ENCODE results near the gene NDUFA3. TPM values are rescaled to one million over a fixed set of nuclear protein-coding genes. Genes with fewer than 3 reads are reported as not detected.

The NDUFA3 gene
- total and polyA plus RNA-seq, 10 of the 15 experiments (the other 5 are each of a cell fraction or from before 2014, with no cell fraction given): 40.0 to 335 (median 153) TPM

DNA sequence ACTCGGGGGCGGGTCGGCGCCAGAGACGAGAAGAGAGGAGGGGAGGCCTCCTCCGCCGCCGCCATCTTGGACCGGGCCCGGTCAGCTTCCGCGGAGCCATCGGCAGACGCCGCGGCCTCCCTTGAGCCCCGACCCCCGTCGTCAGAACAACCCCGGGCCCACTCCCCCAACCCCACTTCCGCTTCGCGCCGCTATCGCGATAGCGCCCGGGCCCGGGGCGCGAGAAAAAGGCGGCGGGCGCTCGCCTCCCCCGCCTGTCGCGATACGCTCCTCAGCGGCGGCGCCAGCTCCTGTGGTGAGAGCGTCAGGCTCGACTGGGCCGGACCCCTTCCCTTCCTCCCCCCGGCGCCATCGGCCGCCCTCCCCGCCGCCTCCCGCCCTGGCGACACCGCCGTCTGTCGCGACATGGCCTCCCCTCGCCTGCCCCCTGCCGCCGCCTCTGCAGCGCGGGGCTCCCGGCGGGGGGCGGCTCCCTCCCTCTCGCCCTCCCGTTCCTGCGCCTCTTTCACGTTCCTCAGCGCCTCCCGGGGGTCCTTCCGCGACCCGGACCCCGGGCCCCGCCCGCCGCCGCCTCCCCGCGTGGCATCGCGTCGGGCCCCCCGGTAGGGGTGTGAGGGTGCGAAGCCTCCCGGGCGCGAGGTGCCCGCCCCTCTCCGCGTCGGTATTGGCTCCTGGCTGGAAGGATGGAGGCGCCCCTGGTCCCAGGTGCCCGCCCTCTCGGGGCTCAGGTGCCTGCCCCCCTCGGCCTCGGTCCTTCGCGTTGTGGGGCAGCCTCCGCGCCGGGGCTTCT lies 35.2 kb downstream of the NDUFA3 start, which contains the start of gene CNOT3 (continued):
- TF ChIP-seq, protein P1, sequence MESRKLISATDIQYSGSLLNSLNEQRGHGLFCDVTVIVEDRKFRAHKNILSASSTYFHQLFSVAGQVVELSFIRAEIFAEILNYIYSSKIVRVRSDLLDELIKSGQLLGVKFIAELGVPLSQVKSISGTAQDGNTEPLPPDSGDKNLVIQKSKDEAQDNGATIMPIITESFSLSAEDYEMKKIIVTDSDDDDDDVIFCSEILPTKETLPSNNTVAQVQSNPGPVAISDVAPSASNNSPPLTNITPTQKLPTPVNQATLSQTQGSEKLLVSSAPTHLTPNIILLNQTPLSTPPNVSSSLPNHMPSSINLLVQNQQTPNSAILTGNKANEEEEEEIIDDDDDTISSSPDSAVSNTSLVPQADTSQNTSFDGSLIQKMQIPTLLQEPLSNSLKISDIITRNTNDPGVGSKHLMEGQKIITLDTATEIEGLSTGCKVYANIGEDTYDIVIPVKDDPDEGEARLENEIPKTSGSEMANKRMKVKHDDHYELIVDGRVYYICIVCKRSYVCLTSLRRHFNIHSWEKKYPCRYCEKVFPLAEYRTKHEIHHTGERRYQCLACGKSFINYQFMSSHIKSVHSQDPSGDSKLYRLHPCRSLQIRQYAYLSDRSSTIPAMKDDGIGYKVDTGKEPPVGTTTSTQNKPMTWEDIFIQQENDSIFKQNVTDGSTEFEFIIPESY (IDR thresholded peaks at IDR 0.05): no peak
- TF ChIP-seq SMAD1 (IDR thresholded peaks at IDR 0.05; ENCODE audit: low read depth, partially characterized antibody) (no peak), LARP7 (IDR thresholded peaks at IDR 0.05) (0 out of 2 replicates have a peak, but pooled peaks have one; percentile 56), EP300 (IDR thresholded peaks at IDR 0.05; ENCODE audit: borderline replicate concordance in 1 of 2, control insufficient read depth in 1 of 2, low read depth in 2 of 2, low read length in 2 of 2) (no peak), SP1 (IDR thresholded peaks at IDR 0.05; ENCODE audit: low read depth, low read length) (no peak), RFX5 (IDR thresholded peaks at IDR 0.05; ENCODE audit: low read depth, low read length) (no peak), MXI1 (IDR thresholded peaks at IDR 0.05; ENCODE audit: low read depth, low read length) (no peak), NR2F1 (conservative IDR thresholded peaks at IDR 0.05) (no peak; the same call in 1 of the 2 replicates), IRF4 (IDR thresholded peaks at IDR 0.05; ENCODE audit: low read depth, low read length) (no peak), CHD2 (IDR thresholded peaks at IDR 0.05; ENCODE audit: borderline replicate concordance, low read depth, low read length) (no peak), KAT2A (conservative IDR thresholded peaks at IDR 0.05; ENCODE audit: control insufficient read depth, low read depth, low read length) (no peak), SUZ12 (IDR thresholded peaks at IDR 0.05; ENCODE audit: unreplicated experiment) (no peak), ZNF384 (IDR thresholded peaks at IDR 0.05; ENCODE audit: borderline replicate concordance, low read depth, low read length) (no peak), NR2C2 (IDR thresholded peaks at IDR 0.05; ENCODE audit: borderline replicate concordance, control insufficient read depth, insufficient read length, low read depth) (no peak), ASH2L (IDR thresholded peaks at IDR 0.05; ENCODE audit: borderline replicate concordance, low read depth) (no peak; the same call in 1 of the 2 replicates), ZNF207 (IDR thresholded peaks at IDR 0.05; ENCODE audit: borderline replicate concordance) (no peak), NBN (IDR thresholded peaks at IDR 0.05) (peak; percentile 28; the same call in 1 of the 2 replicates), KDM1A (IDR thresholded peaks at IDR 0.05; ENCODE audit: borderline replicate concordance) (no peak), CHD4 (IDR thresholded peaks at IDR 0.05) (no peak), CREM (IDR thresholded peaks at IDR 0.05; ENCODE audit: low read depth) (no peak)
- TF ChIP-seq, protein P2, sequence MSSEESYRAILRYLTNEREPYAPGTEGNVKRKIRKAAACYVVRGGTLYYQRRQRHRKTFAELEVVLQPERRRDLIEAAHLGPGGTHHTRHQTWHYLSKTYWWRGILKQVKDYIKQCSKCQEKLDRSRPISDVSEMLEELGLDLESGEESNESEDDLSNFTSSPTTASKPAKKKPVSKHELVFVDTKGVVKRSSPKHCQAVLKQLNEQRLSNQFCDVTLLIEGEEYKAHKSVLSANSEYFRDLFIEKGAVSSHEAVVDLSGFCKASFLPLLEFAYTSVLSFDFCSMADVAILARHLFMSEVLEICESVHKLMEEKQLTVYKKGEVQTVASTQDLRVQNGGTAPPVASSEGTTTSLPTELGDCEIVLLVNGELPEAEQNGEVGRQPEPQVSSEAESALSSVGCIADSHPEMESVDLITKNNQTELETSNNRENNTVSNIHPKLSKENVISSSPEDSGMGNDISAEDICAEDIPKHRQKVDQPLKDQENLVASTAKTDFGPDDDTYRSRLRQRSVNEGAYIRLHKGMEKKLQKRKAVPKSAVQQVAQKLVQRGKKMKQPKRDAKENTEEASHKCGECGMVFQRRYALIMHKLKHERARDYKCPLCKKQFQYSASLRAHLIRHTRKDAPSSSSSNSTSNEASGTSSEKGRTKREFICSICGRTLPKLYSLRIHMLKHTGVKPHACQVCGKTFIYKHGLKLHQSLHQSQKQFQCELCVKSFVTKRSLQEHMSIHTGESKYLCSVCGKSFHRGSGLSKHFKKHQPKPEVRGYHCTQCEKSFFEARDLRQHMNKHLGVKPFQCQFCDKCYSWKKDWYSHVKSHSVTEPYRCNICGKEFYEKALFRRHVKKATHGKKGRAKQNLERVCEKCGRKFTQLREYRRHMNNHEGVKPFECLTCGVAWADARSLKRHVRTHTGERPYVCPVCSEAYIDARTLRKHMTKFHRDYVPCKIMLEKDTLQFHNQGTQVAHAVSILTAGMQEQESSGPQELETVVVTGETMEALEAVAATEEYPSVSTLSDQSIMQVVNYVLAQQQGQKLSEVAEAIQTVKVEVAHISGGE (CRISPR knock-in tag; IDR thresholded peaks at IDR 0.05): no peak
- TF ChIP-seq, protein P3, sequence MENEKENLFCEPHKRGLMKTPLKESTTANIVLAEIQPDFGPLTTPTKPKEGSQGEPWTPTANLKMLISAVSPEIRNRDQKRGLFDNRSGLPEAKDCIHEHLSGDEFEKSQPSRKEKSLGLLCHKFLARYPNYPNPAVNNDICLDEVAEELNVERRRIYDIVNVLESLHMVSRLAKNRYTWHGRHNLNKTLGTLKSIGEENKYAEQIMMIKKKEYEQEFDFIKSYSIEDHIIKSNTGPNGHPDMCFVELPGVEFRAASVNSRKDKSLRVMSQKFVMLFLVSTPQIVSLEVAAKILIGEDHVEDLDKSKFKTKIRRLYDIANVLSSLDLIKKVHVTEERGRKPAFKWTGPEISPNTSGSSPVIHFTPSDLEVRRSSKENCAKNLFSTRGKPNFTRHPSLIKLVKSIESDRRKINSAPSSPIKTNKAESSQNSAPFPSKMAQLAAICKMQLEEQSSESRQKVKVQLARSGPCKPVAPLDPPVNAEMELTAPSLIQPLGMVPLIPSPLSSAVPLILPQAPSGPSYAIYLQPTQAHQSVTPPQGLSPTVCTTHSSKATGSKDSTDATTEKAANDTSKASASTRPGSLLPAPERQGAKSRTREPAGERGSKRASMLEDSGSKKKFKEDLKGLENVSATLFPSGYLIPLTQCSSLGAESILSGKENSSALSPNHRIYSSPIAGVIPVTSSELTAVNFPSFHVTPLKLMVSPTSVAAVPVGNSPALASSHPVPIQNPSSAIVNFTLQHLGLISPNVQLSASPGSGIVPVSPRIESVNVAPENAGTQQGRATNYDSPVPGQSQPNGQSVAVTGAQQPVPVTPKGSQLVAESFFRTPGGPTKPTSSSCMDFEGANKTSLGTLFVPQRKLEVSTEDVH (IDR thresholded peaks at IDR 0.05; ENCODE audit: low read depth, partially characterized antibody): no peak
- TF ChIP-seq, protein P4, sequence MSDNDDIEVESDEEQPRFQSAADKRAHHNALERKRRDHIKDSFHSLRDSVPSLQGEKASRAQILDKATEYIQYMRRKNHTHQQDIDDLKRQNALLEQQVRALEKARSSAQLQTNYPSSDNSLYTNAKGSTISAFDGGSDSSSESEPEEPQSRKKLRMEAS (IDR thresholded peaks at IDR 0.05; ENCODE audit: low read depth, low read length): no peak
